ENCODE measurements around the gene STN1.
"Not testable (repeated sequence)": the region's sequence is repeated elsewhere in the genome, so short reads cannot be mapped to it uniquely, and the experiment has no call there.

The STN1 gene

DNA sequence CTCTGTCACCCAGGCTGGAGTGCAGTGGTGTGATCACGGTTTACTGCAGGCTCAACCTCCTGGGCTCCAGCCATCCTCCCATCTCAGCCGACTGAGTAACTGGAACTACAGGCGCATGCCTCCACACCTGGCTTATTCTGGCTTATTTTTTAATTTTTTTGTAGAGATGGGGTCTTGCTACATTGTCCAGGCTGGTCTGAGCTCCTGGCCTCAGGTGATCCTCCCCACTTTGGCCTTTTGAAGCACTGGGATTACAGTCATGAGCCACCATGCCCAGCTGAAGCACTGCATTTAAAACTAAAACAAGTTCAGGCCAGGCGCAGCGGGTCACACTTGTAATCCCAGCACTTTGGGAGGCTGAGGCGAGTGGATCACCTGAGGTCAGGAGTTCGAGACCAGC, 70.6 kb downstream of the STN1 start:
- H3K4me3 ChIP-seq (ENCODE audit: low read depth, low read length) = no peak overlapping the region
- TF ChIP-seq, protein P1, sequence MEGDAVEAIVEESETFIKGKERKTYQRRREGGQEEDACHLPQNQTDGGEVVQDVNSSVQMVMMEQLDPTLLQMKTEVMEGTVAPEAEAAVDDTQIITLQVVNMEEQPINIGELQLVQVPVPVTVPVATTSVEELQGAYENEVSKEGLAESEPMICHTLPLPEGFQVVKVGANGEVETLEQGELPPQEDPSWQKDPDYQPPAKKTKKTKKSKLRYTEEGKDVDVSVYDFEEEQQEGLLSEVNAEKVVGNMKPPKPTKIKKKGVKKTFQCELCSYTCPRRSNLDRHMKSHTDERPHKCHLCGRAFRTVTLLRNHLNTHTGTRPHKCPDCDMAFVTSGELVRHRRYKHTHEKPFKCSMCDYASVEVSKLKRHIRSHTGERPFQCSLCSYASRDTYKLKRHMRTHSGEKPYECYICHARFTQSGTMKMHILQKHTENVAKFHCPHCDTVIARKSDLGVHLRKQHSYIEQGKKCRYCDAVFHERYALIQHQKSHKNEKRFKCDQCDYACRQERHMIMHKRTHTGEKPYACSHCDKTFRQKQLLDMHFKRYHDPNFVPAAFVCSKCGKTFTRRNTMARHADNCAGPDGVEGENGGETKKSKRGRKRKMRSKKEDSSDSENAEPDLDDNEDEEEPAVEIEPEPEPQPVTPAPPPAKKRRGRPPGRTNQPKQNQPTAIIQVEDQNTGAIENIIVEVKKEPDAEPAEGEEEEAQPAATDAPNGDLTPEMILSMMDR (IDR thresholded peaks at IDR 0.05; ENCODE audit: borderline replicate concordance, insufficient read depth, low read depth, low read length) = no peak

DNA sequence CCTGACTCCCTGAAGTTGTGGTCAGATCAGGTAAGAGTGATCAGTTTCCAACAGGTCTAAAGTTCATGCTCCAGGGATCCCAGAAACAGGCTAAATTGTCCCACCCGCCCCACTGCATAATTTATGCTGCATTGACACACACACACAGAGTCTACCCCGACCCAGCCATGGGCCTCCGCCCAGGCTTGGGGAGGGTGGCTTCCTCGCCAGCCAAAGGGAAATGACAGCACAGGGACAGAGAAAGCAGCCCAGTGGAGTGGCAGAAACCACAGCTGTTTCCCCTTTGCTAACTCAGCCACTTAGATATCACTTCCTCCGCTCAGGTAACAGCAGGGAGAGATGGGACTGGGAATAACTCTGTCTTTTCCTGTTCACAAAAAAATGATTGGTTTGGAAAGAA, 72.0 kb downstream of the STN1 start:
- no peak overlapping the region for H3K4me3 ChIP-seq (ENCODE audit: low read depth, low read length)
- TF ChIP-seq, protein P1 (IDR thresholded peaks at IDR 0.05; ENCODE audit: borderline replicate concordance, insufficient read depth, low read depth, low read length) = no peak

DNA sequence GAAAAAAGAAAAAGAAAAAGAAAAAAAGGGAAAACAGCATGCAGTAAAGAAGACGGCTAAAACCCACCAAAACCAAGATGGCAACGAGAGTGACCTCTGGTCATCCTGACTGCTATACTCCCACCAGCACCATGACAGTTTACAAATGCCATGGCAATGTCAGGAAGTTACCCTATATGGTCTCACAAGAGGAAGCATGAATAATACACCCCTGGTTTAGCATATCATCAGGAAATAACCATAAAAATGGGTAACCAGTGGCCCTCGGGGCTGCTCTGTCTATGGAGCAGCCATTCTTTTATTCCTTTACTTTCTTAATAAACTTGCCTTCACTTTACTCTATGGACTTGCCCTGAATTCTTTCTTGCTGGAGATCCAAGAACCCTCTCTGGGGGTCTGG, 72.6 kb downstream of the STN1 start:
- H3K4me3 ChIP-seq (ENCODE audit: low read depth, low read length) = not testable (repeated sequence)

DNA sequence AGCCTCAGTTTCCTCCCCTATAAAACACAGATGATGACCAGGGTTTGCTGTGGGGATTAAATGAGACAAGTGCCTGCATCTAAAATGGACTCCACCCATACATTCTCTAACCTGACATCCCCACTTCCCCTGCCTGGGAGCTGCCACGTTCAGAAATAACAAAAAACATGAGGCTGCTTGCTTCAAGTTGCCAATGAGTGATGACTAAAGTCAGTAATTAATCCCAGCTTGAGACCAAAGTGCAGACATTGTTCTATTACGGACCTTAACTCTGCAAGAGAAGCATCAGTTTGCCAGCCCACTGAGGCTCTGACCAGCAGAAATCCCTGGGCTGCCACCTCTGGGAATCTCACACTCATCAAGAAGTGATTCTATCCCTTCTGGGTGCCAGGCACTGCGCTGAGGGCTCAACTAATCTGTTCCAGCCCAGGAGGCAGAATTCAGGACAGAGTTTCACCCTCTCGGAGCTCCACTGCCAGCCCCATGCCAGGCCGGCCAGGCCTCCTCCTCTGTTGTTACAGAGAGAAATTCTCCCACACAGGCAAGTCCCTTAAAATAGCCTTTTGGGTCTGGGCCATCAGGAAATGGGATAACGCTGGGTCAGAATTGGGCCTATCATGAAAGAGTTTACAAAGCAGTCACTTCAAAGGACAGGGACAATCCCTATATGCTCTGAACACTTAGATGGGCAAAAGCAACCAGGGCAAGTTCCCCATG, 74.0 kb downstream of the STN1 start:
- H3K4me3 ChIP-seq (ENCODE audit: low read depth, low read length) = no peak overlapping the region
- TF ChIP-seq, protein P1 (IDR thresholded peaks at IDR 0.05; ENCODE audit: borderline replicate concordance, insufficient read depth, low read depth, low read length) = no peak

DNA sequence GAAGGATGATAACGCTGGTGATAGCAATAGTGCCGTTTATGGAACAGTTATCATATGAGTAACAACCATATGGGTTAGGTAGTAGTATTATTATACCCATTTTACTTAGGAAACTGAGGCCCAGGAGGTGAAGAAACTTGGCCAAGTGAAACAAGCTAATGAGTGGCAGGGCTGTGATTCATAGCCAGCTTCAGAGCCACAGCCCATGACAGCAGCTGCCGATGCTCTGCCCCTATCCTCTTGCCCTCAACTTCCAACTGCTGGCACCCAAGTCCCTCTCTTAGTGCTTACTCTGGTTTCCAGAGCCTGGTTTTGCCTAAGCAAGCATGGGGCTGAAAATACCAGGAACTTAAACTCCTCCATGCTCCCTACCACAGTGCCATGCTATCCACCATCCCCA, 74.9 kb downstream of the STN1 start:
- TF ChIP-seq, protein P1 (IDR thresholded peaks at IDR 0.05; ENCODE audit: borderline replicate concordance, insufficient read depth, low read depth, low read length) = no peak
- no peak overlapping the region for H3K4me3 ChIP-seq (ENCODE audit: low read depth, low read length)

DNA sequence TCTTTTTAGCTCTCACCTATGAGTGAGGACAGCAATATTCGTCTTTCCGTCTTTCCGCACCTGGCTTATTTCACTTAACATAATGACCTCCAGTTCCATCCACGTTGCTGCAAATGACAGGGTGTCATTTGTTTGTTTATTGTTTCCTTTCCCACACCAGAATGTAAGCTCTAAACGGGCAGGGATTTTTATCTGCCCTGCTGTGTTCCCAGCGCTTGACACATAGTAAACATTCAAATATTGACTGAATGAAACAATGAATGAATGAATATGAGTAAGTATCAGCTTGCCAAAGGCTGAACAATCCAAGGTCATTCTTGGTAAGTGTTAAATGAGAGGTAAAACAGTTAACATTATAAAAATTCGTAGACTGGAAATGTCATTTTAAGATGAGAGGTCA, 75.4 kb downstream of the STN1 start:
- TF ChIP-seq, protein P1 (IDR thresholded peaks at IDR 0.05; ENCODE audit: borderline replicate concordance, insufficient read depth, low read depth, low read length) = no peak
- no peak overlapping the region for H3K4me3 ChIP-seq (ENCODE audit: low read depth, low read length)

DNA sequence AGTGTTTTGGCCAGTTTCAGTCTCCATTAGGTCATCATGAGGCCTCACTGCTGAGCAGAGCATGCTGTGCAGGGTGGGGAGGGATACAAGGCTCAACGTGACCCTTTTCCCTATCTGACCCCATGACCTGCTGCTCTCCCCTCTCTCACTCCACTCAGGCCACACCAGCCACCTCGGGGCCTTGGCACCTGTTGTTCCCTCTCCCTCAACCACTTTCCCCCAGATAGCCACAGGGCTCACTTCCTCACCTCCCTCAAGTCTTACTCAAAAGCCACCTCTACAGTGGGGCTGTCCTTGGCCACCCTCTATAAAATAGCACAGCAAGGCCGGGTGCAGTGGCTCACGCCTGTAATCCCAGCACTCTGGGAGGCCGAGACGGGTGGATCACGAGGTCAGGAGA, 76.5 kb downstream of the STN1 start:
- no peak overlapping the region for H3K4me3 ChIP-seq (ENCODE audit: low read depth, low read length)
- TF ChIP-seq, protein P1 (IDR thresholded peaks at IDR 0.05; ENCODE audit: borderline replicate concordance, insufficient read depth, low read depth, low read length) = no peak

DNA sequence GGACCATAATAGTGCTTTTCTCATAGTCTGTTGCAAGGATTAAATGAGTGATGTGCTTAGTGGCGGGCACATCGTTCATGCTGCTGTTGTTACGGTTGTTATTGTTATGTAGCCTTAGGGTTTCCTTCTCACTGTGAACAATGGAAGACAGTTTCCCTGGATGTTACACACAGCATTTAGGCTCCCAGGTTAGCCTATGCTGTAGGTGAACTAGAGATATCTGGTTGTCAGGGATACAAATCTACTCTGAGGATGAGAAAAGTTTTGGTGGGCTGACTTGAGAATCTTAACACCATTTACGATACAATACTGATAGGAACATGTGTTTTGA, 77.3 kb downstream of the STN1 start:
- no peak overlapping the region for H3K4me3 ChIP-seq (ENCODE audit: low read depth, low read length)
- TF ChIP-seq, protein P1 (IDR thresholded peaks at IDR 0.05; ENCODE audit: borderline replicate concordance, insufficient read depth, low read depth, low read length) = no peak
